Upper lobe of right lung (tissue), 1 donor: Measurements from ENCODE around the gene MDM2. TPM values are rescaled to one million over a fixed set of nuclear protein-coding genes. Genes with fewer than 3 reads are reported as not detected.

Source experiments
- ATAC-seq: fragments of 200-7000 bp; cut with Tn5 transposase; one replicate; pipeline ENCODE4 v1.9.1; 2020; ENCODE audit warnings: mild to moderate bottlenecking, moderate library complexity
- DNase-seq: peaks from one replicate; pipeline ENCODE4 v3.0.0-alpha.2; 2020
- H3K27ac ChIP-seq: fragments of 200-600 bp; one replicate; pipeline ENCODE4 v1.8.0; 2022
- H3K27me3 ChIP-seq: fragments of 200-600 bp; one replicate; pipeline ENCODE4 v1.8.0; 2022; ENCODE audit warnings: mild to moderate bottlenecking
- H3K36me3 ChIP-seq: fragments of 200-600 bp; one replicate; pipeline ENCODE4 v1.8.0; 2022
- H3K4me1 ChIP-seq: fragments of 200-600 bp; one replicate; pipeline ENCODE4 v1.8.0; 2022
- H3K4me3 ChIP-seq: fragments of 200-600 bp; one replicate; pipeline ENCODE4 v1.8.0; 2022; ENCODE audit warnings: mild to moderate bottlenecking
- H3K9me3 ChIP-seq: fragments of 200-600 bp; one replicate; pipeline ENCODE4 v1.8.0; 2022
- CTCF ChIP-seq: fragments of 200-600 bp; IDR thresholded peaks from one replicate; pipeline ENCODE4 v1.8.0; 2022; ENCODE audit warnings: antibody characterized with exemption
- intact Hi-C: fragments of 100-400 bp; cut with DNase I; formaldehyde crosslinking; loops from one replicate; pipeline ENCODE4 v1.11.0; 2022
- total RNA-seq: library from RNA; stranded (reverse); fragmentation: NEBNext Ultra II Directional; extraction: Animal tissue kit (Norgen Biotek cat#: 25700); gene quantifications from one replicate; pipeline ENCODE4 v1.2.1, GENCODE V29; 2021
- donor health status: DM: no; HTN: yes; CAD: no; lungs with severe emphysema.

The MDM2 gene
- total RNA-seq, 1 donor from 2014 or later = 198 TPM

DNA sequence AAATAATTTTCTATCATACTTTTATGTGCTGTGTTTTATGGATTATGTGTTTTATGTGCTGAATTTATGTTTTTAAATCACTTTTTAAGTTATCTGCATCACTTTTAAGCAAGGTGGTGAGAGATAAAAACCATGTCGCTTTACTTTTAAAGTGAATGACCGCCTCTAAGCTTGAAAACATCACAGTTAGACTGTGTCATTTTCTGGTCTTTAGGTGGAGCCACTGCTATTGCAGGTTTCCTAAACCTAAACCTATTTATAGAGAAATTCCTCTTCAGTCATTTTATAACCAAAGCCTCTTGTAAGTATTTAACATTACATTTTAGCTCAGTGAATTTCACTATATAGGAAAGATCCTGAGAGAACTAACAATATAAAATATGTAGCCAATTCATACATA lies 21.0 kb upstream of the MDM2 start:
- ATAC-seq = no peak
- H3K36me3 ChIP-seq = no peaks in the 10 kb centered on the region
- intact Hi-C loops = no loop called here
- H3K9me3 ChIP-seq = no peaks in the 10 kb centered on the region
- H3K27me3 ChIP-seq = no peaks in the 10 kb centered on the region
- H3K4me1 ChIP-seq = peaks cover 15% of the 10 kb centered on the region
- no peak for DNase-seq
- H3K27ac ChIP-seq = peak overlapping the region; percentile 73
- no peak for TF ChIP-seq CTCF
- no peak overlapping the region for H3K4me3 ChIP-seq

DNA sequence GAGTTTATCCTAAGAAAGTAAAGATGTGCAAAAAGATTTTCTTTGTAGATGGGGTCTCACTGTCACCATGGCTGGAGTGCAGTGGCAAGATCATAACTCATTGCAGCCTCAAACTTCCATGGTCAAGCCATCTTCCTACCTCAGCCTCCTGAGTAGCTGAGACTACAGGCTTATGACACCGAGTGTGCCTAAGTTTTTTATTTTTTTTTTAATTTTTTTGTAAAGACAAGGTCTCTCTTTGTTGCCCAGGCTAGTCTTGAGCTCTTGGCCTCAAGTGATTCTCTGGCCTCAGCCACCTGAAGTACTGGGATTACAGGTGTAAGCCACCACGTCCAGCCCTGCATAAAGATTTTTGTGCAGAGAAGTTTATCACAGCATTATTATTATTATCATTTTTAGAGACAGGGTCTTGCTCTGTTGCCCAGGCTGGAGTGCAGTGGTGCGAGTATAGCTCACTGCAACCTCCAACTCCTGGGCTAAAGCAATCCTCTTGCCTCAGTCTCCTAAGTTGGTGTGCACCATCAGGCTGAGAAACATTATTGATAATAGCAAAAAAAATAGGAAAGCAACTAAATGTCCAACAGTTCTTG lies 19.3 kb upstream of the MDM2 start:
- H3K9me3 ChIP-seq = no peaks in the 10 kb centered on the region
- H3K36me3 ChIP-seq = no peaks in the 10 kb centered on the region
- TF ChIP-seq CTCF = no peak
- intact Hi-C loops = no loop called here
- no peak for ATAC-seq
- no peak overlapping the region for H3K27ac ChIP-seq
- H3K4me1 ChIP-seq = peaks cover 15% of the 10 kb centered on the region
- no peak overlapping the region for H3K4me3 ChIP-seq
- DNase-seq = no peak
- no peaks in the 10 kb centered on the region for H3K27me3 ChIP-seq

- TF ChIP-seq CTCF = no peak
- DNase-seq (no peak), ATAC-seq (no peak)
- Histone ChIP-seq H3K27me3 (no peaks in the 10 kb centered on the region), H3K27ac (no peak overlapping the region), H3K9me3 (no peaks in the 10 kb centered on the region), H3K4me3 (no peak overlapping the region), H3K36me3 (no peaks in the 10 kb centered on the region), H3K4me1 (peaks cover 15% of the 10 kb centered on the region)
- intact Hi-C loops = no loop called here
These were observed 18.7 kb upstream of the MDM2 start for GRCh38 chr12:68789144-68789878.

DNA sequence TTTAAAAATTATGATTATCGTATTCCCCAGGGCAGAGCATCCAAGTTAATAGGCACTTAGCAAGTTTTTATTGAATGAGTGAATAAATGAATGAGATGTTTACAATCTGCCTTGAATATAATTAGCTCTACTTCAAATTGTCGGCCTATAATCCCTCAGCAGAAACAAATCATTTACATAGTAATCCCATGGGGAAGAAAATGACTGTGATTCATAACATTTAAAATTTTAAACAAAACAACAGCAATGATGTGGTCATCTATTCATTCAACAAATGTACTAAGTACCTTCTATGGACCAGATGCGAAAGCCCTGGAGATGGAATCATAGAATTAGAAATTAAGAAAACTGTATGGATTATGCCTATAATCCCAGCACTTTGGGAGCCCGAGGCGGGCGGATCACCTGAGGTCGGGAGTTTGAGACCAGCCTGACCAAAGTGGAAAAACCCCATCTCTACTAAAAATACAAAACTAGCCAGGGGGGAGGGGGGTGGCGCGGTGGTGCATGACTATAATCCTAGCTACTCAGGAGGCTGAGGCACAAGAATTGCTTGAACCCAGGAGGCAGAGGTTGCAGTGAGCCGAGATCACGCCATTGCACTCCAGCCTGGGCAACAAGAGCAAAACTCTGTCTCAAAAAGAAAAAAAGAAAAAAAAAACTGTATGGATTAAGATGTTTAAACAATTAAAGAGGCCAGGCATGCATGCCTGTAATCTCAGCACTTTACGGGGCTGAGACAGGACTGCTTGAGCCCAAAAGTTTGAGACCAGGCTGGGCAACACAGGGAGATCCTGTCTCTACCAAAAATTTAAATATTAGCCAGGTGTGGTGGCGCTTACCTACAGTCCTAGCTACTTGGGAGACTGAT lies 17.7 kb upstream of the MDM2 start:
- Histone ChIP-seq H3K4me1 (peaks cover 15% of the 10 kb centered on the region), H3K27me3 (no peaks in the 10 kb centered on the region), H3K4me3 (no peak overlapping the region), H3K36me3 (no peaks in the 10 kb centered on the region), H3K27ac (no peak overlapping the region), H3K9me3 (no peaks in the 10 kb centered on the region)
- ATAC-seq = no peak
- DNase-seq = no peak
- no peak for TF ChIP-seq CTCF
- intact Hi-C loops = no loop called here

GRCh38 chr12:68790952-68791234 lies 17.1 kb upstream of the MDM2 start:
- Histone ChIP-seq H3K36me3 (no peaks in the 10 kb centered on the region), H3K9me3 (no peaks in the 10 kb centered on the region), H3K4me1 (peaks cover 12% of the 10 kb centered on the region), H3K27me3 (no peaks in the 10 kb centered on the region), H3K27ac (no peak overlapping the region), H3K4me3 (no peak overlapping the region)
- intact Hi-C loops = no loop called here
- ATAC-seq (no peak), DNase-seq (no peak)
- TF ChIP-seq CTCF = no peak
